GM12873 (cell line): ENCODE measurements around the gene COL13A1.

Experiments used
- CTCF ChIP-seq: IDR thresholded peaks from 2 replicates; pipeline ENCODE4 v1.5.1; 2012; ENCODE audit warnings: low read depth, mild to moderate bottlenecking, moderate library complexity, low read length, control low read depth; ENCODE audit not compliant: insufficient read depth; ENCODE audit errors: missing control alignments

The COL13A1 gene

DNA sequence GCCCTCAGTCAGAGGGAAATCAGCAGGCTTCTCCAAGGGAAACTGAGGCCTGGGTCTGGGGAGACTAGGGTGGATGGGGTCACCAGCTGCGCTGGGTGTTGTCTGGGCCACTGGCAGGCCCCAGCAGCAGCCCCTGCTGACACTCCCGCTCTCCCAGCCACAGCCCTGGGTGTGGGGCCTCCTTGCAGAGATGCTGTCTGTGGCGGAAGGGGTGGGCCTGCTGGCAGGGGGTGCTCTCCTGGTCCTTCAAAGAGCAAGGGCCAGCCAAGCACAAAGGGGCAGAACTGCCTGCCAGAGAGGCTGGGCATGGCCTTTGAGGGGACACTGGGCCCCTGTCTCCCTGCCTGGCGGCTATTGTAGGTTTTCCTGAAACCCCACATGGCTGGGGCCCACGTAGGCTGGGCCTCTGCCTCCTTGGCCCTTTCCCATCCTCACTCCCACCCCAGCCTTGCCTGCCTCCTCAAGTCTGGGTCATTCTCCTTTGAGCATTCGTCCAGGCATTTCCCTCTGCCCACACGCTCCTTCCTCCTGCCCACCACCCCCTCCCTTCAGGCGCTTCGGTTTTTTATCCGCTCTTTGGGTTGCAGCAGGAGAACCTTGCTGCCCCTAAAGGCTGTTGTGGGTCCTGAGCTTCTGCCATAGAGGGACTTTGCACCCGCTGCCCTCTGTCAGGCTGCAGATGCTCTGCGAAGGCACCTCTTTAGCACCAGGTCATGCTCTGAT, 9.1 kb downstream of the COL13A1 start:
- no peak for TF ChIP-seq CTCF

DNA sequence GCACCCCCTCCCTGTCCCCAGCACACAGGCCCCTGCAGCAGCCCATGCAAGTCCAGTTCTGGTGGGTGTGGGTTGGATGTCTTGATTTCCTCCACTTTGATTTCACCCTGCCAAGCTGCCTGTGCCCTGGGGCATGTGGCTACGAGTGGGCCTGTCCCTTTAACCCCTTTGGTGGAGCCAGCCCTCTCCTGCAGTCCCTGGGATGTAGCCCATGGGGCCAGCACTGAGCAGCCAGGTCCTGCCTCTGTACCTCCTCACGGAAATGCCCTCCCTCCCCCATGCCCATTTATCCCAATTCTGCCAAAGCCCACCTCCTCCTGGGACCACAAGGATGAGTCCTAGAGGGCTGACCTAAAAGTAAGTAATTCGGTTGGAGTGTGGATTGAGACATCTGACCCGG, 11.9 kb downstream of the COL13A1 start:
- TF ChIP-seq CTCF = no peak

DNA sequence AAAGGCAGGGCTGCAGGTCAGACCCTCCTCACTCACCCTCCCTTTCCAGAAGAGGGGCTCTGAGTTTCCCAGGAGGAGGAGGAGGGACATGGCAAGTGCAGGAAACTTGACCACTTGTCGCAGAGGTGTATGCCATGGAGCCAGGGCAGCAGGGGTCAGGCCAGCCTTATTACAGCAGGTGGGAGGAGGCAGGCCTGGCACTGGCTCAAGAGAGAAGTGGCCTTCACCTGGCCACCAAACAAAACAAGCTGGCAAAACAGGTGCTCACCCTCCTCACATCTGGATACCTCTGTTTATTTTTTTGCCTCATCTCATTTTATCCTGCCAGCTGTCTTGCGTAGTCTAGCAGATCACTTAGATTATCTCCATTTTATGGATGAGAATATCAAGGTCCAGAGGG, 12.5 kb downstream of the COL13A1 start:
- TF ChIP-seq CTCF = no peak

GRCh38 chr10:69815104-69815503, 13.4 kb downstream of the COL13A1 start:
- TF ChIP-seq CTCF = no peak

GRCh38 chr10:69816521-69816920, 14.8 kb downstream of the COL13A1 start:
- TF ChIP-seq CTCF = no peak

- no peak for TF ChIP-seq CTCF
Observed at GRCh38 chr10:69817078-69817581, 15.4 kb downstream of the COL13A1 start.

GRCh38 chr10:69818676-69819239, 17.1 kb downstream of the COL13A1 start:
- no peak for TF ChIP-seq CTCF
